CD4-positive, alpha-beta T cell treated with Interferon gamma for 1 hour (primary cell): ENCODE results near the gene WFS1.

ENCODE experiments used
- DNase-seq: peaks from one replicate; pipeline ENCODE4 v3.0.0-alpha.2; 2020

WFS1 gene

GRCh38 chr4:6326312-6327060, 56.8 kb downstream of the WFS1 start:
- DNase-seq: no peak

- peak; percentile 68 for DNase-seq
Measured at GRCh38 chr4:6327220-6327917, 57.7 kb downstream of the WFS1 start.

GRCh38 chr4:6328526-6328925, 58.9 kb downstream of the WFS1 start:
- no peak for DNase-seq

DNA sequence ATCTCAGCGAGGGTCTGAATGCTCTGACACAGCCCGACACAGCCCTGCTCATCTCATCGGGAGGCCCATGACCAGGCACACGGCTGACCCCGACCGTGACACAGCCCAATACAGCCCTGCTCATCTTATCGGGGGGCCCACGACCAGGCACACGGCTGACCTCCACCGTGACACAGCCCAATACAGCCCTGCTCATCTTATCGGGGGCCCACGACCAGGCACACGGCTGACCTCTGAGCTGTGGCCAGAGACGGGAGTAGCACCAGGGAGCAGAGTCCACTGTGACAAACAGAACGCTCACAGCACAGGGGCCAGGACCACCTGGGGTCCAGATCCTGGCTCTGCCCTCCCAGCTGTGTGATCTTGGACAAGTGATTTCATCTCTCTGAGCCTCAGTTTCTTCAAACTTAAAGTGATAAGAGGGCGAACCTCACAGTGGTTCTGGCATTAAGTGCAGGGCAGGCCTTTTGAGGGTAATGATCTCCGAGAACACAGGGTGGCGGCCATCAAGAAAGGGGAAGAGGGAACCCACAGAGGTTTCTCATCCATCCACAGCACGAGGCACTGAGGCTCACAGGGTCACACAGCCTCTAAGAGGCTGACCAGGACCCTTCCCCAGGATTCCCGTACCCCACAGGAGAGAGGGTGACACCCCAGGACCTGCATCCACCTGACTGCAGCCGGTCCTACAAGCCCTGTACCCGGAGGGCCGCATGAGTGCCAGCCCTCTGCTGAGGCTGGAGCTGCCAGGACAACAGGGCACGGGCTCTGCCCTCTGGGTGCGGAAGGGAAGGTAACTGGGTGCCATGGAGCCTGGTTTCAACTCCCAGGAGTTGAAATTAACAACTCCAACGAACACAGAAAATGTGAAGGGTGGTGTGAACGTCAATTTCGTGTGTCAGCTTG, 60.1 kb downstream of the WFS1 start:
- DNase-seq: no peak

DNA sequence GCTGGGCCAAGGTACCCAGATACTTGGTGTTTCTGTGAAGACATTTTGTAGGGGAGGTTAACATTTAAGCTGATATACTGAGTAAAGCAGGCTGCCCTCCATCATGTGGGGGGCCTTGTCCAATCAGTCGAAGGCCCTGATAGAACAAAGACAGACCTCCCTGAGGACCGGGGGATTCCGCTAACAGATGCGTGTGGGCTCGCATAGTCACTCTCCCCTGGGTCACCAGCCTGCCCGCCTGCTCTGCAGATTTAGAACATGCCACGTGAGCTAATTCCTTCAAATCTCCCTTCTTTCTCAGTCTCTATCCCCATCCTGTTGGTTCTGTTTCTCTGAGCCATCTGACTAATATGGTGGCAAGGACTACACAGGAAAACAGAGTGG, 60.7 kb downstream of the WFS1 start:
- DNase-seq: no peak

DNA sequence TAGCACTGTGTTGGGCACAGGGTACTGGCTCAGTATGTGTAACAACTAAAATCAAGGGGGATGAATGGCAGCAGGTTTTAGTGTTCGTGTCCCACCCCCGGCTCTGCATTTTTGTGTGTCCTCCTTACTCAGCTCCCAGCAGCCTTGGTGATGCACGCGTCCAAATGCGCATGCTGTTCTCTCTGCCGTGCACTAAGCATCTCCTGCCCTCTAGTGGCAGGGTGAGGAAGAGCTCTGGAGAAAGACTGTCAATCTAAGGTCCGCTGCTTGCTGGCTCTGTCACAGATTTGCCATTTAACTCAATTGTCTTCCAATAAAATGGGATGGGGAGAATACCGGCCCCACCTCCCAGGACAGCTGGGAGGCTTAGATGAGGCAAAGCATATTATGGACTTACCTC, 61.4 kb downstream of the WFS1 start:
- DNase-seq: no peak

DNA sequence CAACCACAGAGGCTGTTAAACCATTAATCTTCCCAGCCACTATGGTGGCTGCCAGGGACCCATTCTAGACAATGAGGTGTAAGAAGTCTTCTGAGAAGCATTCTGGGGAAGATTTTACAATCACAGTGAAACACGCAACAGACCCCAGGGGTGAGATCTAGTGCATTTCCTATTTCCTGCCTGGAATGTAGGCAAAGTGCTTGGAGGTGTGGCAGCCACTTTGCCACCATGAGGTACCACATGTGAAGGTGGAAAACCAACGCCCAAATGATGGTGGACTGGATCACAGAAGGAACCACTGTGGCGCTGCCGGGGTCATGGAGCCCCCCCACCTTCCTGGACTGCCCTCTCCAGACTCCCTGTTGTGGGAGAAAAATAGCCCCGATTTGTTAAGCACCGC, 61.8 kb downstream of the WFS1 start:
- DNase-seq: no peak

- DNase-seq: no peak
Measured at GRCh38 chr4:6332042-6332668, 62.5 kb downstream of the WFS1 start.

DNA sequence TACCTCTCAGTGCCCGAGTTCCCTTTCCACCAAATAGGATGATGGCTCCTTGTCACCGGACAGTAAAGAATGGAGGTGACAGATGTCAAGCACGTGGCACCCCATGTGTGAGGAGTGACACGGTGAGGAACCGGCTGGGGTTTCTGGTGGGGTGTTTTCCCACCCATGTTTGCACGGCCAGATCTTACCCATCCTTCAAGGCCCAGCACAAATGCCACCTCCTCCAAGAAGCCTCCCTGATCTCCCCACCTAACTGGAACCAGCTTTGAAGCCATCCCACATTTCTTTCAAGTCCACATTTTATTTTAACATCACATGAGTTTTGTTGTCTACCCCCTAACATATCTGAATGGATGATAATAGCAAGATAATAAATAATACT, 63.0 kb downstream of the WFS1 start:
- no peak for DNase-seq

GRCh38 chr4:6333301-6334202, 63.9 kb downstream of the WFS1 start:
- no peak for DNase-seq

DNA sequence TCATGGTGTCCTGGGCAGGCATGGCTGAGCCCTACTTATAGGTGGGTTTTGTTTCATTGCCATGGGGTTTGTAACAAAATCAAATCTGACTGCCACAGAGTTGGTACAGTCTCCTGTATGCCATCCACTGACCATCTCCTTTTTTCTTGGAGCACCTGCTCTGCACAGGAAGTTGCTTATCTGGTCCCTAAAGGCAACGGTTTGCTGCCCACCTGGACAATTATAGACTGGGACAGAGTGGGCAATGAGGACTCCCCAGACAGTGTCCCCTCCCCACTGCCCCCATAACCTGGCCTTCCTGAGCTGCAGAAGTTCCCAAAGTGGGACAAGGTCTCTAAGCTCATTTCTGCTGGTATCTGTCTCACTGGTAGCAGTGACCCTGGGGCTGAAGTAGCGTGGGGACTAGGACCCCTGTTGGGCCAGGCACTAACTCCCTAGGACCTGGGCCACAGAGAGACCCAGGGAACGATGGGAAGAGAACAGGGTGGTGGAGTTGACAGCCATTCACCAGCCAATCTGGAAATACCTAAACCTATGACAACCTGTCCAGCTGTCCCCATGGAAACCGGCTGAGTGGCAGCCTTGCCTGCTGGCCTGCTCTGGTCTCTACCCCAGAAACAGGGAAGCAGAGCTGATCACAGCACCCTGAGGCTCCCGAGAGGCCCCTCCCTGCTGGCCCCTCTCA, 64.7 kb downstream of the WFS1 start:
- no peak for DNase-seq

GRCh38 chr4:6335040-6335590, 65.5 kb downstream of the WFS1 start:
- no peak for DNase-seq

- no peak for DNase-seq
Measured at GRCh38 chr4:6336166-6336565, 66.5 kb downstream of the WFS1 start.

GRCh38 chr4:6337331-6337935, 67.8 kb downstream of the WFS1 start:
- DNase-seq: no peak

- no peak for DNase-seq
Measured at GRCh38 chr4:6338175-6338950, 68.7 kb downstream of the WFS1 start.

- DNase-seq: no peak
Measured at GRCh38 chr4:6338951-6339817, 69.5 kb downstream of the WFS1 start.

- no peak for DNase-seq
Measured at GRCh38 chr4:6339818-6340445, 70.3 kb downstream of the WFS1 start.

GRCh38 chr4:6340446-6341015, 70.9 kb downstream of the WFS1 start:
- DNase-seq: no peak
